Right lobe of liver (tissue), 4 donors: ENCODE results near the gene SPRED1.

Experiments
- POLR2A ChIP-seq: fragments of 450-650 bp; IDR thresholded peaks from one replicate; pipeline ENCODE4 v1.6.1; 2017; ENCODE audit warnings: antibody characterized with exemption, mild to moderate bottlenecking
- TF ChIP-seq, protein P1 (sequence below), 4 donors: fragments of 200-600 bp in 3 of 4; fragments of 450-650 bp in 1 of 4; IDR thresholded peaks; one replicate each; pipeline versions ENCODE4 v1.5.1 to v1.8.0; 2016 to 2022; ENCODE audit warnings: antibody characterized with exemption in 4 of 4, mild to moderate bottlenecking in 2 of 4
- donor health status: DM: no; HTN: no; CAD: no.
- donor health status: DM: no; HTN: no; CAD: no.
- donor health status: DM: no; HTN: yes; CAD: no.

DNA sequence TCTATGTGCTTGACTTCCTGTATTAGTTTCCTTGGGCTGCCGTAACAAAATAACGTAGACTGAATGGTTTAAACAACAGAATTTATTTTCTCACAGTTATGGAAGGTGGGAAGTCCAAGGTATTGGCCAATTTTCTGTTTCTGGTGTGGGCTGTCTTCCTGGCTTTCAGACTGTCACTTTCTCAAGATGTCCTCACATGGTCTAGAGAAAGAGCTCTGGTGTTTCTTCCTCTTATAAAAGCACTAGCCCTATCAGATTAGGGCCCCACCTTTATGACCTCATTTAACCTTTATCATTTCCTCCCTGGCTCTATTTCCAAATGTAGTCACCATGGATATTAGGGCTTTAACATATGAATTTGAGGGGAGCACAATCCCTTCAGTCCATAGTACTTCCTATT, 54.6 kb downstream of the SPRED1 start:
- no peak for TF ChIP-seq POLR2A
- TF ChIP-seq, protein P1, sequence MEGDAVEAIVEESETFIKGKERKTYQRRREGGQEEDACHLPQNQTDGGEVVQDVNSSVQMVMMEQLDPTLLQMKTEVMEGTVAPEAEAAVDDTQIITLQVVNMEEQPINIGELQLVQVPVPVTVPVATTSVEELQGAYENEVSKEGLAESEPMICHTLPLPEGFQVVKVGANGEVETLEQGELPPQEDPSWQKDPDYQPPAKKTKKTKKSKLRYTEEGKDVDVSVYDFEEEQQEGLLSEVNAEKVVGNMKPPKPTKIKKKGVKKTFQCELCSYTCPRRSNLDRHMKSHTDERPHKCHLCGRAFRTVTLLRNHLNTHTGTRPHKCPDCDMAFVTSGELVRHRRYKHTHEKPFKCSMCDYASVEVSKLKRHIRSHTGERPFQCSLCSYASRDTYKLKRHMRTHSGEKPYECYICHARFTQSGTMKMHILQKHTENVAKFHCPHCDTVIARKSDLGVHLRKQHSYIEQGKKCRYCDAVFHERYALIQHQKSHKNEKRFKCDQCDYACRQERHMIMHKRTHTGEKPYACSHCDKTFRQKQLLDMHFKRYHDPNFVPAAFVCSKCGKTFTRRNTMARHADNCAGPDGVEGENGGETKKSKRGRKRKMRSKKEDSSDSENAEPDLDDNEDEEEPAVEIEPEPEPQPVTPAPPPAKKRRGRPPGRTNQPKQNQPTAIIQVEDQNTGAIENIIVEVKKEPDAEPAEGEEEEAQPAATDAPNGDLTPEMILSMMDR (IDR thresholded peaks at IDR 0.05) = no peak
